ENCODE measurements around the gene PUSL1.

The PUSL1 gene

GRCh38 chr1:1272341-1273208 is 35.8 kb upstream of the PUSL1 start:
- peak overlapping the region; percentile 81 for H3K4me3 ChIP-seq (ENCODE audit: low read length)
- DNase-seq (ENCODE audit: low read depth): peak; percentile 61
- no peak for TF ChIP-seq CTCF (IDR thresholded peaks at IDR 0.05; ENCODE audit: insufficient read depth, low read depth, low read length, missing control alignments)

DNA sequence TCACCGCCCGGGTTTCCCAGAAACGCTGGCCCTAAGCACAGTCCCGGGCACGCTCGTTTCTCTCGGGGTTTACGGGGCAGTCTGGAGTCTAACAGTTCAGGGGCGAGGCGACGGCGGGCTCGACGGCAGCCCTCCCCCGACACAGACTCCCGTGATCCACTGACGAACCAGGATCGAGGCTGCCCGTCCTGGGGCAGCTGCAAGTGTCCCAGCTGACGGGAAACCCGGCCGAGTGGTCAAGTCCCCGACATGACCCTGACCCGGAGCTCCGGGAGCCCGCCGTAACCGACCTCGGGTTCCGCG is 35.2 kb upstream of the PUSL1 start:
- H3K4me3 ChIP-seq (ENCODE audit: low read length): peak overlapping the region; percentile 81
- no peak for DNase-seq (ENCODE audit: low read depth)
- no peak for TF ChIP-seq CTCF (IDR thresholded peaks at IDR 0.05; ENCODE audit: insufficient read depth, low read depth, low read length, missing control alignments)

GRCh38 chr1:1273512-1274298 is 34.7 kb upstream of the PUSL1 start, which contains the start of gene UBE2J2:
TSS of gene UBE2J2 (minus strand) at chr1:1273854. CDS start at chr1:1267992, 5,862 bp downstream.
- peak; percentile 94 for DNase-seq (ENCODE audit: low read depth)
- H3K4me3 ChIP-seq (ENCODE audit: low read length): peak within 1 kb of the TSS; percentile 81
- no peak for TF ChIP-seq CTCF (IDR thresholded peaks at IDR 0.05; ENCODE audit: insufficient read depth, low read depth, low read length, missing control alignments)

DNA sequence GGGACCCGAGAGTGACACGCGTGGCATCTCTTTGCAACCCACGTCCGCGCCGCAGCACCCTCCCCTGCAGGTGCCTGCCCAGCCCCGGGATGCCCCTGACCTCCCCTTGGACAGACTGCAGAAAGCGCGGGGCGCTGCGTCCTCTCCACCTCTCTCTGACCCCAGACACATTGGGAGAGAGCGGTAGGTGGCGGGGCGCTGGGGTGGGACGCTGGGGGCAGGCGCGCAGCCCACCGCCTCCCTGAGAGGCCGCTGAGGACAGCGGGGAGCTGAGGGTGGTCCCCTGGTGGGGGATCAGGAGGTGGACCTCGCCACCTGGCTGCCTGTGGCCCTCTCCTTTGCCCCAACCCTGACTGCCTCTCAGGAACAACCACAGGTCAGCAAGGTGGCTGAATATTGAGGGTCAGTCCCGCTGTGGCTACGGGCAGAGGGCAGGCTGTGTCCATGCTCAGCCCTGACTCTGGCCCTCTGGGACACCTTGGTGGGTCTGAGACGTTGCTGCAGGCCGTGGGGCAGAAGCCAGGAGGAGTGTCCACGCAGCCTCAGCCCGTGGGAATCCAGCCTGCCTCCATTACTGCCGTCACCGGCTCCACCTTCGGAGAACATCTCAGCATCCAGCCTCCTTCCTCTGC is 34.0 kb upstream of the PUSL1 start:
- DNase-seq (ENCODE audit: low read depth): no peak
- no peak for TF ChIP-seq CTCF (IDR thresholded peaks at IDR 0.05; ENCODE audit: insufficient read depth, low read depth, low read length, missing control alignments)
- peak overlapping the region; percentile 81 for H3K4me3 ChIP-seq (ENCODE audit: low read length)

GRCh38 chr1:1274931-1275431 is 33.4 kb upstream of the PUSL1 start:
- no peak for TF ChIP-seq CTCF (IDR thresholded peaks at IDR 0.05; ENCODE audit: insufficient read depth, low read depth, low read length, missing control alignments)
- no peak overlapping the region for H3K4me3 ChIP-seq (ENCODE audit: low read length)
- DNase-seq (ENCODE audit: low read depth): no peak

DNA sequence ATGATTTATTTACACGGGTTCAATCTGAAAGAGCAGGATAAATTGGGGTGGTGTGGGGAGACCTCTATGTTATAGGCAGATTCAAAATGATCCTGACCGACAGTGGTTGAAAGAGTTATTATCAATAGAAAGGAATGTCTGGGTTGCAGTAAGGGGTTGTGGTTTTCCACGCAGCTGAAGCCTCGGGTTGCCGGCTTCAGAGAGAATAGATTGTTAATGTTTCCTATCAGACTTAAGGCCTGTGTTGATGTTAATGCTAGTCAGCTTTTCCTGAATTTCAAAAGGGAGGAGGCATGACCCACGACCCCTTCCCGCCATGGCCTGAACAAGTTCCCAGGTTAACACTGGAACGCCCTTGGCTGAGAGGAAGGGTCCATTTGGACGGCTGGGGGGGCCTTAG is 32.6 kb upstream of the PUSL1 start:
- TF ChIP-seq CTCF (IDR thresholded peaks at IDR 0.05; ENCODE audit: insufficient read depth, low read depth, low read length, missing control alignments): no peak
- H3K4me3 ChIP-seq (ENCODE audit: low read length): no peak overlapping the region
- no peak for DNase-seq (ENCODE audit: low read depth)

Measured in epithelial cell of esophagus (primary cell).